Measurements from ENCODE around the gene FRMD8. TPM values are rescaled to one million over a fixed set of nuclear protein-coding genes. Genes with fewer than 3 reads are reported as not detected.

Gene FRMD8
- total and polyA plus RNA-seq, 9 of the 15 experiments (the other 6 are each of a cell fraction or from before 2014, with no cell fraction given): 4.5 to 54.5 (median 15.8) TPM

DNA sequence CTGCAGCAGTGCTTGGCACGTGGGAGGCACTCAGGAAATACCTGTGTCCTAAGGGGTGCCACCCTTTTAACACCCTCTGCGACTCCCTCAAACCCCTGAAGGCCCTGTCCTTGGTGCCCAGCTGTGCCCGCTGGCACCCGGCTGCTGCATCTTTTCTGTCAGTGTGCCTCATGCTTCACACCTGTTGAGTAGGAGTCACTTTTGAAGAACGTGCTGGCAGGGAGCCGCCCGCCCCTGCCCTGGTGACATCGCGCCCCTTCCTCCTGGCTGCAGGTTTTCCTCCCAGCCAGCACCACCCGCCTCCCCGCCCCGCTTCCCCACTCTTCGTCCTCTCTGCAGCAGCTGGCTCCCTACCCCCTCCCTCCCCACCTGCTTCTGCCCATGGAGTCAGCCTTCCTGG is 17.8 kb downstream of the FRMD8 start (continued):
- TF ChIP-seq, protein P1, sequence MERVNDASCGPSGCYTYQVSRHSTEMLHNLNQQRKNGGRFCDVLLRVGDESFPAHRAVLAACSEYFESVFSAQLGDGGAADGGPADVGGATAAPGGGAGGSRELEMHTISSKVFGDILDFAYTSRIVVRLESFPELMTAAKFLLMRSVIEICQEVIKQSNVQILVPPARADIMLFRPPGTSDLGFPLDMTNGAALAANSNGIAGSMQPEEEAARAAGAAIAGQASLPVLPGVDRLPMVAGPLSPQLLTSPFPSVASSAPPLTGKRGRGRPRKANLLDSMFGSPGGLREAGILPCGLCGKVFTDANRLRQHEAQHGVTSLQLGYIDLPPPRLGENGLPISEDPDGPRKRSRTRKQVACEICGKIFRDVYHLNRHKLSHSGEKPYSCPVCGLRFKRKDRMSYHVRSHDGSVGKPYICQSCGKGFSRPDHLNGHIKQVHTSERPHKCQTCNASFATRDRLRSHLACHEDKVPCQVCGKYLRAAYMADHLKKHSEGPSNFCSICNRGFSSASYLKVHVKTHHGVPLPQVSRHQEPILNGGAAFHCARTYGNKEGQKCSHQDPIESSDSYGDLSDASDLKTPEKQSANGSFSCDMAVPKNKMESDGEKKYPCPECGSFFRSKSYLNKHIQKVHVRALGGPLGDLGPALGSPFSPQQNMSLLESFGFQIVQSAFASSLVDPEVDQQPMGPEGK (CRISPR knock-in tag; IDR thresholded peaks at IDR 0.05; ENCODE audit: borderline replicate concordance): no peak
- TF ChIP-seq BRD4 (IDR thresholded peaks at IDR 0.05) (no peak), ILF3 (IDR thresholded peaks at IDR 0.05; ENCODE audit: borderline replicate concordance) (no peak), RBFOX2 (IDR thresholded peaks at IDR 0.05; ENCODE audit: low read depth, low read length) (no peak), ZNF778 (CRISPR knock-in tag; IDR thresholded peaks at IDR 0.05) (no peak)
- TF ChIP-seq, protein P2, sequence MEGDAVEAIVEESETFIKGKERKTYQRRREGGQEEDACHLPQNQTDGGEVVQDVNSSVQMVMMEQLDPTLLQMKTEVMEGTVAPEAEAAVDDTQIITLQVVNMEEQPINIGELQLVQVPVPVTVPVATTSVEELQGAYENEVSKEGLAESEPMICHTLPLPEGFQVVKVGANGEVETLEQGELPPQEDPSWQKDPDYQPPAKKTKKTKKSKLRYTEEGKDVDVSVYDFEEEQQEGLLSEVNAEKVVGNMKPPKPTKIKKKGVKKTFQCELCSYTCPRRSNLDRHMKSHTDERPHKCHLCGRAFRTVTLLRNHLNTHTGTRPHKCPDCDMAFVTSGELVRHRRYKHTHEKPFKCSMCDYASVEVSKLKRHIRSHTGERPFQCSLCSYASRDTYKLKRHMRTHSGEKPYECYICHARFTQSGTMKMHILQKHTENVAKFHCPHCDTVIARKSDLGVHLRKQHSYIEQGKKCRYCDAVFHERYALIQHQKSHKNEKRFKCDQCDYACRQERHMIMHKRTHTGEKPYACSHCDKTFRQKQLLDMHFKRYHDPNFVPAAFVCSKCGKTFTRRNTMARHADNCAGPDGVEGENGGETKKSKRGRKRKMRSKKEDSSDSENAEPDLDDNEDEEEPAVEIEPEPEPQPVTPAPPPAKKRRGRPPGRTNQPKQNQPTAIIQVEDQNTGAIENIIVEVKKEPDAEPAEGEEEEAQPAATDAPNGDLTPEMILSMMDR (IDR thresholded peaks at IDR 0.05 in 2 of 3, conservative IDR thresholded peaks at IDR 0.05 in 1 of 3; ENCODE audit: insufficient read depth in 2 of 3, low read depth in 1 of 3, low read length in 3 of 3): no peak

All from K562 (cell line).